GM19240 (cell line): Measurements from ENCODE around the gene NAA16.

Experiments used
- DNase-seq: peaks from one replicate; pipeline ENCODE4 v3.0.0; 2011; ENCODE audit warnings: low spot score; ENCODE audit not compliant: insufficient read length

NAA16 gene

DNA sequence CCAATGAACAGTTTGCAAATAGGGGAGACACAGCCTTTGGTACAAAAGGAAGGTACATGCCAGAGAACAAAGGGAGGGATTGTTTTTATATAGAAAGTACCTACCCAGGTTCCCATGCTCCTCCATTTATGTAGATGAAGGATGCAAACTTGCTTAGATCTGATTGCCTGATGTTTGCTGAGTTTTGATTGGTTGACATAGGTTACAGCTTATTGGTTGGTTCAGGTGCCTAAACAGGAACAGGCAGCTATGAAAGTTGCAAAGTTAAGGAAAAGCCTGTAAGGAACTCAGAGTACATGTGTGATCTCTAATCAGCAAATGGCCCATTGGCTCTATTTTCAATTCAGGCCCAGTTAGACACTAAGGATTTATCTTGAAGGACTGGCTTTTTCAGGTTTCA lies 6.5 kb upstream of the NAA16 start:
- DNase-seq = no peak

DNA sequence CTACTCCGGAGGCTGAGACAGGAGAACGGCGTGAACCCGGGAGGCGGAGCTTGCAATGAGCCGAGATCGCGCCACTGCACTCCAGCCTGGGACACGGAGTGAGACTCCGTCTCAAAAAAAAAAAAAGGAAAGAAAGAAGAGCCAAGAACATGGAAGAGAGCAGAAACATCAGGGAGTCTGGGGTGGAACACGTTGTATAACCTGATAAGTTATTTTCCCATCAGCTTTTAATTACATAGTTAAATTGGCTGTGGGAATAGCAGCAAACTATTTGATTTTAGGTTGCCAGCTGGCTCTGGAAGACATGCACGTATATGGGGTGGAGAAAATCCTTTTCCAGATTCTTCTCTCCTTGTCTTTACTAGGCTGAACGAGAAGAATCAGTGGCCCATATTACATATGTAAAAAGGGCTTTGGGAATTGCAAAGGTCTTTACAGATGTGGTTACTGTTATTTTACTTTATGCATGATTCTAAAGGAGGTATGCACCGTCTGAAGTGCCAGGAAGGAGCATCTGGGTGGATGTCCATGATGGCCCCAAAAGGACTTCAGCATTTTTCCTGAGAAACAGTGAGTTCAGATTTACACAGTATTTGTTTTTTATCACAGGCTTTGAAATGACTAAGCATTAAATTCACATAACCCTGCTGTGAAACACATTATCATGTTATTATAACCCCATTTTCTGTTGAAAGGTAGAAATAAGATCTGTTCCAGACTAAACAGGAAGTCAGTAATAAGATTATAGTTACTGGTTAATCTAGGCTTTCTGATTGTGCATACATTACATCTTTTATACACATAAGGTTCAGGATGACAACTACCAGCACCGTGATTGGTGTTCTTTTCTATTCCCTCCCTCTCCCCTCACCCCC lies 4.6 kb upstream of the NAA16 start:
- no peak for DNase-seq

DNA sequence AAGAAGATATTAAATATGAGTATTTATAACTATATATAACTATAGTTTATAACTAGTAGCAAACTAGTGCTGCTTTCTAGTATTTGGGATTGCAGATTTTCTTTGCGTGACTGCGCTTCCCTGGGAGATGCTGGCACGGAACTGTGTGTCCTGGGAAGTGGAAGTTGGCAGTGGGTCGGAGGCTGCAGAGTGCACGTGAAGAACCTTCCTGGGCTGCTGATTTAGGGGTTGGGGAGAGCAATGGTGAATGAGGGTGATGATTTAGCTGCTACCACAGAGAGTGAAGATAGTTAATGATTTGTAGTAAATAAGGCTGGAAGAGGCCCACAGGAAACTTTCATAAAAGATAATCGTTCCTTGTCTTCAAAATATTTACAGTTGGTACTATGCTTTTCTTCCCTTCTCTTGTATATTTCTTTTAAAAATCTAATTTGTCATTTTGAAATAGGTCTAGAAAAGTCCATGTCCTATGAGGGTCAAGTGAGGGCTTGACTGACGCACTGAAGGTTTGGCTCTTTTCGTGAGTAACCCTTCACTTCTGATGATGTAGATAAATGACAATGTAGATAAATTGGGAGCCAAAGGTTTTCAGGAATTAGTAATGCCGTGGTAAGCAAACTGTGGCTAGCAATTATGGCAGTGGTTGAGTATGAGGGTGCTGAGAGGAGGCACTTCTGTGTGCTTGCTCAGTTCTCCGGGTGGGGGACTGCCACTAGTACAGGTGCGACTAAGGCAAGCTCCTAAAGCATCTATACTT lies 3.0 kb upstream of the NAA16 start:
- DNase-seq = no peak

DNA sequence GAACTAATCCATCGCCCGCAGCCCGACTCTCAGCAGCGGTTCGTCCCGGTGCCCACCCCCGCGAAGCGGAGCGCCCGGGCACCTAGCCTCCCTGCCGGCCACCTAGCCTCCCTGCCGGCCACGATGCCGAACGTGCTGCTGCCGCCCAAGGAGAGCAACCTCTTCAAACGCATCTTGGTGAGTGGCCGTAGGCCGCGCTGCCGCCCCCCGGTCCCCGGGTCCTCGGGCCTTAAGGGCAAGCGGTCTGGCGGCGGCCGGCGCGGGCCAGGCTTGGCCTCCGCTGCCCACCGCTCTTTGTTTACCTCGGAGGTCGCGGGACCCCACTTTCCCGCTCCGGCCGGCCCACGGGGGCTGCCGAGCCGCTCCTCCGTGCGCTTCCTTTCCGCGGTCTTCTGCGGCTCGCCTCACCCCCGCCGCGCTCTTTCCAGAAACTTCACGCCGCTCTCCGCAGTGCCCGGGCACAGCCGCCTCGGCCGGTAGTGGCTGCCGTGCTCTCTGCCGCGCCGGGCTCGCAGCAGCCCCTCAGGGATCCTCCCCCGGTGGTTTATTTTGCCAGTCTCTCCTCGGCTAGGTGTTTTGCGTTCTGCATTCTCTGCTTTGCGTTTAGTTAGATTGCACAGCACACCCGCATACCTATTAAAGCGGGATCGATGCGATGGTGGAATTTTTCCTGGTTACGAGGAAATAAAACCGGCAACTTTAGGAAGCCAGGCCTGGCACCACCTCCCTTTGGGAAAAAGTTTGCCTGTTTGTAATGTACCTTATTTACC lies 524 bp downstream of the NAA16 start:
- no peak for DNase-seq

DNA sequence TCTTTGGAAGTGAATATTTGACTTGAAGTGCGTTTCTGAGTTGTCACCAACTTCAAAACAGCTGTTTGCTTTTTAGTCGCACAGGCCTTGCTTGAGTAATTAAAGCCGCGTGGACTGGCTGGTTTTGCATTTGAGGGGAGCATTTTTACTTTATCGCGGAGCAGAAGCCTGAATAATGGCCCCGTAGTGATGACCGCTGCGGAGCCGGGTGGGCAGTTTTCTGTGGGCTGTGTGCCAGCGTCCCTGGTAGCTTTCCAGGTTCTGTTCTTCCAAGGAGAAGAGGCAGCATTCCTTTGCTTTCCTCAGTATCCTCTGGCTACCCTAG lies 1.1 kb downstream of the NAA16 start:
- no peak for DNase-seq

DNA sequence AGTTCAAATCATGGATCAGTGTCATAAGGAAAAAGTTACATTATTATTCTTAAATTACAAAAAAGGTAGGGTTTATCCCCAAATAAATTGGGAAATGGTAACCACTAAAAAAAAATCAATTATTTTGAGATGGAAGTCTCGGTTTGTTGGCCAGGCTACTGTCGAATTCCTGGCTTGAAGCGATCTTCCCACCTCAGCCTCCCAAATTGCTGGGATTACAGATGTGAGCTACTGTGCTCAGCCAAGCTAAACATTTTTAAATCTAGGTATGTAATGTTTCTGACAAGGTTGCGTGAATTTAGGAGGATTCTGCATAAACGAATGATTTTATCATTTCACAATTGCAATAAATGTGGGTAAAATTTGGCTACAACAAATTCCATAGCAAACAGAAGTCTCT lies 2.0 kb downstream of the NAA16 start:
- no peak for DNase-seq

DNA sequence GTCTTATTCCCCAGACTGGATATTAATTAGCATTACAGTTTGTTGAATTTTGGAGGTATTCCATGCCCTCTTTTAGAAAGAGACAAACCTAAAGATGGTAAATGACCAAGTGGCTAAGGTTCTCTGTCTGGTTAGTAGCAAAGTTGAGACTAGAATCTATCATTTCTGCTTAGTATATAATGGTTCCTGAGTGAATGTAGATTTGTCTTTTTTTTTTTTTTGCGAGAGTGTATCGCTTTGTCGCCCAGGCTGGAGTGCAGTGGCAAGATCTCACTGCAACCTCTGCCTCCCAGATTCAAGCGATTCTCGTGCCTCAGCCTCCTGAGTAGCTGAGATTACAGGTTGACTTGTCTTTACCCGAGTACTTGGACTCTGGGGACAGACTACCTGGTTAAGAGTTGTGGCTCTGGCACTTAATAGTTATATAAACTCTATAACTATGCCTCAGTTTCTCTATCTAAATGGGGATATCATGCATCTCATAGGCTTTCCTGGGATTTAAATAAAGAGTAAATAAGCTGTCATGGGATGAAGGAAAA lies 2.7 kb downstream of the NAA16 start:
- DNase-seq = no peak

DNA sequence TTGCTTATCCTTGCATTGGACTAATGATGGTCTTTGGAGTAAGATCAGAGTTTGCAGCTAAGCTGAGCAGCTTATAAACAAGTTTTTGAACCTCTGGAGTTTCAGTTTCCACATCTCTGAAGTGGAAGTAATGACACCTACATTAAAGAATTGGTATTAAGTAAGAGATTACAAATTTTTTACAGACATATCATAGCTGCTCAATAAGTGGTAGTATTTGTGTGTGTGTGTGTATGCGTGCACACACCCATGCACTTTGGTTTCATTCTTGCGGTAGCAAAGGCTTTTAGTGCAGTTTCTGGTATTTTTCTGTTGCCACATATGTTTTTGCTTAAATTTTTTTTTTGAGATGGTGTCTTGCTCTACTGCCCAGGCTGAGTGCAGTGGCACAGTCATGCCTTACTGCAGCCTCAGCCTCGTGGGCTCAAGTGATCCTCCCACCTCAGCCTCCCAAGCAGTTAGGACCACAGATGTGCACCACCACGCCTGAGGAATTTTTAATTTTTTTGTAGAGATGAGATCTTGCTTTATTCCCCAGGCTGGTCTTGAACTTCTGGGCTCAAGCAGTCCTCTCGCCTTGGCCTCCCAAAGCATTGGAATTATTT lies 4.5 kb downstream of the NAA16 start:
- no peak for DNase-seq

DNA sequence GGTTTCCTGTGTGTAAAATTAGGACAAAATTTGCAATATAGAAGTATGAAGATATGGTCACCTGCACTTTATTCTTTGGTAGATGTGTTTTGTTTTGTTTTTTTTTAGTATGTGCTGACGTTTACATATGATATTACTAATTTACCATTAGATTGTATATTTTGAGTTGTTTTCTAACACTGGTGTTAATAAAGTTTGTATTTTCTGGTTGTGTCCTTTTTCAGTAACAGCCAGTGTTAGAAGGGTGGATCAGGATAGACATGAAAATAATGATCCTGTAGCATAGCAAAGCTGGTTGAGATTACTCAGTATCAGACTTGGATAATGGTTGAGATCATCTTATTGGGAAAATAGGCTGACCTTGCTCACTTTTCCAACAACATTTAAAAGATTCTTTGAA lies 6.2 kb downstream of the NAA16 start:
- no peak for DNase-seq

DNA sequence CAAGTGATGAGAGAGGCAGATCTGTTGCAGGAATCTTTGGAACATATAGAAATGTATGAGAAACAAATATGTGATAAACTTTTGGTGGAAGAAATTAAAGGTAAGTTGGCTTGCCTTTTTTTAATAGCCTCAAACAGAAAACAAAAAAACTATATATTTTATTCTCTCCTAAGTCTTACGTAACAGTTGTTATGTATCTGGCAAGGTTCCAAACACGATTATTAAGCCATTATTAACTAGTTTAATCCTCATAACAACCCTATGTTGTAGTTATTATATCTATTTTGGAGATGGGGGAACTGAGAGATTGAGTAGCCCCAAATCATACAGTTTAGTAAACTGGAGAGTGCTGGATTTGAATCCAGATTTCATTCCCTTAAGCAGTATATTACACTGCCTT lies 14.7 kb downstream of the NAA16 start:
- no peak for DNase-seq

DNA sequence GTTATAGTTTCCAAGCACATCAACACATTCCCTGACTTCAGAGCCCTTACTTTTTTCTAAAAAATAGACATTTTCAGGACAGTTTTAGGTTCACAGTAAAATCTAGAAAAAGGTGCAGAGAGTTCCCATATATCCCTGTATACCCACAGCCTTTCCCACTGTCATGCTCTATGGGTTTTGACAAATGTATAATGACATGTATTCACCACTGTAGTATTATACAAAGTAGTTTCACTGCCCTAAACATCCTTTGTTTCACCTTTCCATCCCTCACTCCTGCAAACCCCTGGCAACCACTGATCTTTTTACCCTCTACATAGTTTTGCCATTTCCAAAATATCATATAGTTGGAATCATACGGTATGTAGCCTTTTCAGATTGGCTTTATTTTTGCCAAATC lies 15.6 kb downstream of the NAA16 start:
- DNase-seq = no peak

DNA sequence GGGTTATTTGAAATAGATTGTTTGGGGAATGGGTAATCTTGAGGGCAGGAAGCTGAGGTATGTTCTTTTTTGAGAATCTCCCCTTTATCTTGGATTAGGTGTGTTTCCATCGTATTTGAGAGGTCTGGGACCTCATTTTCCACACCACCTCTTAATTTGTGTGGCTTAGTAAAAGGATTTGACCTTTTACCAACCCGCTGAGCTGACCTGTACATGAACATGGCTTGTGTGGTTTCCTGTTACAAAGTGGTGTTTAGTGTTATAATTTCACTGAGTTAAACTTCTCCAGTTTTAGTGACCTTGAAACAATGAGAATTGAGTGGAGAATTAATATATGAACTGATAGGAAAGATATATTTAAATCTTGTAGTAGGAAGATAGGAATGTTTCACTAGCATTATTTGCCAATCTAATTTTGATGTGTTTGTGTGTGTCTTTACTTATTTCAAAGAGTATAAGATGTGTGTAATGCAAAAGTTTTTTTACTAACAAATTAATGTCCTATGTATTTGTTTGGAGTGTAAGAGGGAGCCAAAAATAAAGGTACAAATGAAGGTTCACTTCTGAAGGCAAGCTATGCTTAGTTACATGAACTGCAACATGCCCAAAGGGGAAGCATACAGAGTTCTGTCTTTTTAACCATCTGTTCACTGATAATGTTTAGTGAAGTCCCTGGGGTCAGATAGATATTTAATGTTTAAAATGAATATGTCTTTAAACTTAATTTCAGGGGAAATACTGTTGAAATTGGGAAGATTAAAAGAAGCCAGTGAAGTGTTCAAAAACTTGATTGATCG lies 17.1 kb downstream of the NAA16 start:
- DNase-seq = no peak

DNA sequence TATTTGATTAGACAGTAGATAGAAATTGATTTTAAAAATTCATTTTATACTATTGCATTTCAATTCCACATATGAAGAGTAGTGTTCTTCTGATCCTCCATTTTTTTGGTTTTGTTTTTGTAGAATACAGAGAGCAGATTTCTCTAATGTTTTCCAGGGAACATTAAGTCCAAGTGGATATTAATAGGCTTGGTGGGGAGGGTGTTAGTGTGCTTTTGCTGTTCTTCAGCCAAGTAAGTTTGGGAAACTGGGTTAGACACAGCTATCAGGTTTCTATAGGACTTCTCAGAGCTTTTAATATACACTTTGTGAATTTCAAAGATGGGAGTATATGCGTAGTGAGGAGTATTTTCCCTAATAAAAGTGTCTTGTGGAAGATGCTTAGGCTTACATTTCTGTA lies 21.8 kb downstream of the NAA16 start:
- DNase-seq = no peak

DNA sequence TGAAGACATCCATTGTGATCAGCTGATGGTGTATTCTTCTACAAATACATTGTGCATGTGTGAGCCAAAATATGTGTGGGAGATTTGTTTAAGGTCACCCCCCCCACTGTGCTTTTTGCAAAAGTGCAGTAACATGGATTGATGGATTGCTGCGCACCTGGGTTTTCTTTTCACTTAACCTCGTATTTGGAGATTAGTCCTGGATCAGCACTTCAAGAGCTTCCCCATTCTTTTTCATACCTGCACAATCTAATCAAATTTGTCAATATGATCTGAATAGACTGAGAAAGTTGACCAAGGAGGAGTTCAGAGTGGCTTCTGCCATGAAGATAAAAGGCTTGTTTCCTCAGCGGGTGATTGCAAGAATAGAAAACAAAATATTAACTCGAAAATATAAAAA lies 23.7 kb downstream of the NAA16 start:
- DNase-seq = no peak

DNA sequence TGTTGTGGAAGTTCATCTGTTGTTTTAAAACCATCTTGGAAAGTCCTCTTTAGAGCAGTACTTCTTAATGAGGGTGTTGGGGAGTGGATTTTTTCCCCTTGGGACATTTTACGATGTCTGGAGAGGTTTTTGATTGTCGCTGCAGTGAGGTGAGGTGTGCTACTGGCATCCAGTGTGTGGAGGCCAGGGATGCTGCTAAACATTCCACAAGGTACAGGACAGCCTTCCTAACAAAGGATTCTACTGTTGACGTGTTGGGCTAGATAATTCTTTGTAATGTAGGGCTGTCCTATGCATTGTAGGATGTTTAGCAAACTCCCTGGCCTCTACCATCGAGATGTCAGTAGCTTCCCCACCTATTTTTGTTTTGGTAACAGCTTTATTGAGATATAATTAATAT lies 33.3 kb downstream of the NAA16 start:
- no peak for DNase-seq

DNA sequence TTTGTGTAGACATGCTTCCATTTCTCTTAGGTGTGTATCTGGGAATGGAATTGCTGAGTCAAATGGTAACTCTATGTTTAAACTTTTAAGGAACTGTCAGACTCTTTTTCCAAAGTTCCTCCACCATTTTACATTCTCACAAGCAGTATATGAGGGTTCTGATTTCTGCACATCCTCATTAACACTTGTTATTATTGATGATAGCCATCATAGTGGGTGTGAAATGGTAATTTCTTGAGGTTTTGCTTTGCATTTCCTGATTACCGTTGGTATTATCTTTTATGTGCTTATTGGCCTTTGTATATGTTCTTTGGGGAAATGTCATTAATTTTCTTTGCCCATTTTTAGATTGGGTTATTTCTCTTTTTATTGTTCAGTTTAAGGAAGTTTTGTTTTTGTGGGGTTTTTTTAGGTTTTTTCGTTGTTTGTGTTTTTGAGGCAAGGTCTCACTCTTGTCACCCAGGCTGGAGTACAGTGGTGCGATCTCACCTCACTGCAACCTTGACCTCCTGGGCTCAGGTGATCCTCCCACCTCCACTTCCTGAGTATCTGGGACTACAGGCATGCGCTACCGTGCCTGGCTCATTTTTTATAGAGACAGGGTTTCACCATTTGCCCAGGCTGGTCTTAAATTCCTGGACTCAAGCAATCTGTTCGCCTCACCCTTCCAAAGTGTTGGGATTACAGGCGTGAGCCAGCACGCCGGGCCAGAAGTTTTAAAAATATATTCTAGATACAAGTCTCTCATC lies 34.3 kb downstream of the NAA16 start:
- DNase-seq = no peak

DNA sequence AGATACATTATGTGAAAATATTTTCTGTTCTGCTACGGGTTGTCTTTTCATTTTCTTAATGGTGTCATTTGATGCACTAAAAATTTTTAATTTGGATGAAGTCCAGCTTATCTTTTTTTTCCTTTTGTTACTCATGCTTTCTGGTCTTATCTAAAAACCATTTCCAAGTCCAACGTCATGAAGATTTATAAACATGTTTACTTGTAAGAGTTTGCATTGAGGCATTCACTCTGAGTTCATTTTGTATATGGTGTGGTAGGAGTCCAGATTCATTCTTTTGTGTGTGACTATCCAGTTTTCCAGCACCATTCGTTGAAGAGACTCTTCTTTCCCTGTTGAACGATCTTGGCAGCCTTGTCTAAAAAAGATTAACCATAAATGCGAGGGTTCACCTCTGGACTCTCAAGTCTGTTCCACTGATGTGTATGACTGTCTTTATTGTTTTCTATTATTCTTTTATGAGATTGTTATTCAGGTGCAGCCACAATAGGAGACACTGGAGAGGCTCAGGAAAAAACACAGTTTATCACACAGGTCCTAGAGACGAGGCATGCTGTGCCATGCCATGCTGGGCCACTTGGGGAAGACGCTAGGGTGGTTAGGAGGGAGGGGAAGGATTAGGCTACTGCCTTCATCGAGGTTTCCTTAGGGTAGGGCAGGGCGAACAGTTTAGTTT lies 35.0 kb downstream of the NAA16 start:
- no peak for DNase-seq

DNA sequence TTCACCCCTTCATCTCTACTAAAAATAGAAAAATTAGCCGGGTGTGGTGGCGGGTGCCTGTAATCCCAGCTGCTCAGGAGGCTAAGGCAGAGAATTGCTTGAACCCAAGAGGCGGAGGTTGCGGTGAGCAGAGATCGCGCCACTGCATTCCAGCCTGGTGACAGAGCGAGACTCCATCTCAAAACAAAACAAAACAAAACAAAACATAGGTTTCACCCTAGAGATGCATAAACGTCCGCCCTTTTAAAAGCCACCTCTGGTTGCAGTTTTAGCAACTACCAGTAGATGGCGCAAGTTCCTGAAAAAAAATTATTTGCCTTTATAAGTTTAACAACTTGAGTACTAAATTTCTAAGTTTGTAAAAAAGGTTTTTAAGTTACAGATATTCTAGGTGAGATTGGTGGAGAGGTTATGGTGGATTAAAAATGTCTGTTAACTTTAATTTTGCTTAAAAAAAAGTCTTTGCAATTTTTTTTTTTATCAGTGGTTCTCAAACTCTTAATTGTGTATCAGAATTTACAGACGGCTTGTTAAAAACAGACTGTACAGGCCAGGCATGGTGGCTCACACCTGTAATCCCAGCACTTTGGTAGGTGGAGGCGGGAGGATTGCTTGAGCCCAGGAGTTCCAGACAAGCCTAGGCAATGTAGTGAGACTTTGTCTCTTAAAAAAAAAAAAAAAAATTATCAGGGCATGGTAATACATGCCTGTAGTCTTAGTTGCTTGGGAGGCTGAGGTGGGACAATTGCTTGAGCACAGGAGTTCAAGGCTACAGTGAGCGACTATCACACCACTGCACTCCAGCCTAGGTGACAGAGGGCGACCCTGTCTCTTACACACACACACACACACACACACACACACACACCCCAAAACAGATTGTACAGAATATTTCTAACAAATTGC lies 42.1 kb downstream of the NAA16 start:
- DNase-seq = no peak
